SK-N-SH (cell line): ENCODE results near the gene EDN2. TPM values are rescaled to one million over a fixed set of nuclear protein-coding genes. Genes with fewer than 3 reads are reported as not detected.

ENCODE experiments used
- CTCF ChIA-PET: fragments of 300-600, 350-600 bp; formaldehyde crosslinking; extraction: SDS; loops from one replicate; lab custom pipeline; 2021; lab: Yijun Ruan, JAX
- POLR2A ChIA-PET: fragments of 350-600 bp; sonication (Branson Sonifier 250); formaldehyde crosslinking; extraction: SDS; loops from one replicate; lab custom pipeline; 2020; ENCODE audit warnings: antibody characterized with exemption, inconsistent platforms; lab: Yijun Ruan, JAX
- DNase-seq: peaks from one replicate; pipeline ENCODE4 v3.0.0; 2012
- H2AFZ ChIP-seq: fragments of 200-600 bp; sonication (generic); 2 replicates; pipeline ENCODE4 v1.8.1; 2016; ENCODE audit warnings: antibody characterized with exemption, mild to moderate bottlenecking, low read depth
- H3F3A ChIP-seq: fragments of 200-600 bp; sonication (generic); replicated peaks from 2 replicates; pipeline ENCODE3; 2016; ENCODE audit warnings: antibody characterized with exemption, mild to moderate bottlenecking; ENCODE audit not compliant: insufficient read depth
- H3K27ac ChIP-seq, 2 experiments: fragments of 200-500 bp in 1 of 2; fragments of 200-600 bp in 1 of 2; sonication (Bioruptor generic) in 1 of 2; sonication (generic), shearing (Covaris generic) in 1 of 2; 2 replicates each; pipeline versions ENCODE4 v1.5.1 to v1.6.1; 2014 to 2016; ENCODE audit warnings: low read depth in 2 of 2, inconsistent platforms in 1 of 2, low read length in 1 of 2, mild to moderate bottlenecking in 1 of 2, mixed read lengths in 1 of 2
- H3K27me3 ChIP-seq: fragments of 200-600 bp; sonication (generic), shearing (Covaris generic); 2 replicates; pipeline ENCODE4 v1.6.1; 2016; ENCODE audit warnings: mixed run types; ENCODE audit not compliant: insufficient read depth
- H3K36me3 ChIP-seq, 2 experiments: fragments of 200-500 bp in 1 of 2; fragments of 200-600 bp in 1 of 2; sonication (Bioruptor generic) in 1 of 2; sonication (generic) in 1 of 2; replicated peaks in 1 of 2; 2 replicates each; pipeline versions ENCODE3 to v1.5.1; 2014 to 2016; ENCODE audit warnings: low read length in 1 of 2, mild to moderate bottlenecking in 1 of 2; ENCODE audit not compliant: insufficient read depth in 2 of 2, control insufficient read depth in 1 of 2
- H3K4me1 ChIP-seq, 2 experiments: fragments of 200-500 bp in 1 of 2; fragments of 200-600 bp in 1 of 2; sonication (Bioruptor generic) in 1 of 2; sonication (generic), shearing (Covaris generic) in 1 of 2; 2 replicates each; pipeline versions ENCODE4 v1.5.1 to v1.6.1; 2014 to 2016; ENCODE audit warnings: low read depth in 1 of 2, low read length in 1 of 2, mixed run types in 1 of 2; ENCODE audit not compliant: insufficient read depth in 2 of 2, control insufficient read depth in 1 of 2
- H3K4me2 ChIP-seq: fragments of 200-600 bp; sonication (generic), shearing (Covaris generic); 2 replicates; pipeline ENCODE4 v1.6.1; 2017; ENCODE audit warnings: mixed run types
- H3K4me3 ChIP-seq, 2 experiments: fragments of 200-500 bp in 1 of 2; fragments of 200-600 bp in 1 of 2; sonication (Bioruptor generic) in 1 of 2; sonication (generic), shearing (Covaris generic) in 1 of 2; 2 replicates each; pipeline versions ENCODE4 v1.5.1 to v1.8.1; 2014 to 2016; ENCODE audit warnings: low read depth in 2 of 2, inconsistent platforms in 1 of 2, low read length in 1 of 2, mild to moderate bottlenecking in 1 of 2, mixed read lengths in 1 of 2, moderate library complexity in 1 of 2
- H3K79me2 ChIP-seq: fragments of 200-600 bp; sonication (generic); 2 replicates; pipeline ENCODE4 v1.8.1; 2017; ENCODE audit warnings: mild to moderate bottlenecking; ENCODE audit not compliant: insufficient read depth
- H3K9ac ChIP-seq: fragments of 200-600 bp; sonication (generic); 2 replicates; pipeline ENCODE4 v1.6.1; 2017; ENCODE audit warnings: mixed run types
- H3K9me2 ChIP-seq: fragments of 200-600 bp; sonication (generic); 2 replicates; pipeline ENCODE4 v1.6.1; 2017; ENCODE audit warnings: mixed run types
- H3K9me3 ChIP-seq: fragments of 200-600 bp; sonication (generic); 2 replicates; pipeline ENCODE4 v1.6.1; 2017; ENCODE audit warnings: mixed run types, mild to moderate bottlenecking, moderate library complexity
- H4K20me1 ChIP-seq: fragments of 200-600 bp; sonication (generic); 2 replicates; pipeline ENCODE4 v1.6.1; 2017; ENCODE audit warnings: mild to moderate bottlenecking, mixed run types; ENCODE audit not compliant: insufficient read depth
- CHD2 ChIP-seq: fragments of 150-350 bp; IDR thresholded peaks from 2 replicates; pipeline ENCODE4 v1.6.1; 2018; ENCODE audit warnings: low read length; ENCODE audit not compliant: partially characterized antibody
- CTCF ChIP-seq: fragments of 200-600 bp; sonication (generic); IDR thresholded peaks from 2 replicates; pipeline ENCODE4 v1.6.1; 2017; ENCODE audit warnings: antibody characterized with exemption, mild to moderate bottlenecking, moderate library complexity
- ELF1 ChIP-seq: IDR thresholded peaks from 2 replicates; pipeline ENCODE4 v1.4.0; 2012
- EP300 ChIP-seq, 2 experiments: IDR thresholded peaks; 2 replicates each; pipeline versions ENCODE4 v1.4.0 to v1.6.1; 2012; ENCODE audit warnings: borderline replicate concordance in 1 of 2, low read depth in 1 of 2, low read length in 1 of 2
- FOSL2 ChIP-seq: IDR thresholded peaks from 2 replicates; pipeline ENCODE4 v1.4.0; 2012; ENCODE audit warnings: low read depth, mild to moderate bottlenecking, moderate library complexity, borderline replicate concordance
- GABPA ChIP-seq: IDR thresholded peaks from 2 replicates; pipeline ENCODE4 v1.4.0; 2012; ENCODE audit warnings: low read depth, mild to moderate bottlenecking
- JUND ChIP-seq: IDR thresholded peaks from 2 replicates; pipeline ENCODE4 v1.4.0; 2012
- MAX ChIP-seq: IDR thresholded peaks from 2 replicates; pipeline ENCODE4 v1.4.0; 2012; ENCODE audit warnings: low read depth
- MEF2A ChIP-seq: IDR thresholded peaks from 2 replicates; pipeline ENCODE4 v1.4.0; 2012; ENCODE audit warnings: low read depth, borderline replicate concordance
- MXI1 ChIP-seq: IDR thresholded peaks from 2 replicates; pipeline ENCODE4 v1.6.1; 2012; ENCODE audit warnings: mild to moderate bottlenecking, low read depth, low read length, improper control_type of control experiment
- NRF1 ChIP-seq: IDR thresholded peaks from 2 replicates; pipeline ENCODE4 v1.6.1; 2012; ENCODE audit warnings: low read depth, mild to moderate bottlenecking, low read length
- POLR2AphosphoS5 ChIP-seq: IDR thresholded peaks from 2 replicates; pipeline ENCODE4 v1.6.1; 2012; ENCODE audit warnings: low read depth, low read length
- RAD21 ChIP-seq: IDR thresholded peaks from 2 replicates; pipeline ENCODE4 v1.6.1; 2012; ENCODE audit warnings: mild to moderate bottlenecking, low read length
- RCOR1 ChIP-seq: fragments of 150-350 bp; IDR thresholded peaks from 2 replicates; pipeline ENCODE4 v1.6.1; 2017; ENCODE audit warnings: antibody characterized with exemption, low read length
- RXRA ChIP-seq: IDR thresholded peaks from 2 replicates; pipeline ENCODE4 v1.4.0; 2012; ENCODE audit warnings: low read depth, mild to moderate bottlenecking, borderline replicate concordance
- TCF12 ChIP-seq: IDR thresholded peaks from 2 replicates; pipeline ENCODE4 v1.4.0; 2012
- TEAD4 ChIP-seq: IDR thresholded peaks from 2 replicates; pipeline ENCODE4 v1.4.0; 2012; ENCODE audit warnings: mild to moderate bottlenecking, borderline replicate concordance; ENCODE audit not compliant: insufficient read depth
- ZBTB33 ChIP-seq: IDR thresholded peaks from 2 replicates; pipeline ENCODE4 v1.4.0; 2012; ENCODE audit warnings: low read depth, borderline replicate concordance
- WGBS: methylation state at CpG from one replicate; pipeline ENCODE4 v1.1.6; 2017; ENCODE audit warnings: low lambda C conversion rate; 5-methylcytosine and 5-hydroxymethylcytosine counted together
- polyA plus RNA-seq, 3 experiments: library from polyadenylated mRNA; depleted of rRNA; stranded (reverse); fragments of >200 nt; gene quantifications; 2 replicates each; pipeline ENCODE4 v1.2.3, GENCODE V29; 2012

Gene EDN2
- polyA plus RNA-seq, 1 of the 3 experiments (the other 2 are of a cell fraction), result 0.97 TPM

- TF ChIP-seq GABPA (no peak), FOSL2 (no peak), JUND (no peak), CTCF (no peak)
Observed at GRCh38 chr1:41524676-41525675, 40.5 kb upstream of the EDN2 start (continued).

- Histone ChIP-seq H3K36me3 (no peaks in the 10 kb centered on the region), H3K9me3 (no peaks in the 10 kb centered on the region), H3K27me3 (no peaks in the 10 kb centered on the region), H3K9ac (no peak overlapping the region), H4K20me1 (no peaks in the 10 kb centered on the region), H2AFZ (no peak overlapping the region), H3K4me1 (peaks cover 0 to 15% of the 10 kb centered on the region in 2 experiments; a peak in 1 of 4 replicates), H3K79me2 (no peaks in the 10 kb centered on the region), H3K9me2 (no peaks in the 10 kb centered on the region), H3K27ac (no peak overlapping the region), H3K4me2 (no peak overlapping the region), H3K4me3 (no peak overlapping the region), H3F3A (no peaks in the 10 kb centered on the region)
- TF ChIP-seq GABPA, result no peak
- TF ChIP-seq RXRA, result no peak
- TF ChIP-seq EP300 (IDR thresholded peaks at IDR 0.05; ENCODE audit: borderline replicate concordance in 1 of 2, low read depth in 1 of 2, low read length in 1 of 2), result no peak
- no peak for TF ChIP-seq MAX
- TF ChIP-seq MXI1, result no peak
- TF ChIP-seq TEAD4, result no peak
- no peak for TF ChIP-seq NRF1
- TF ChIP-seq RCOR1, result no peak
- no peak for TF ChIP-seq TCF12
- no peak for TF ChIP-seq ELF1
- TF ChIP-seq CHD2, result no peak
- no peak for TF ChIP-seq POLR2AphosphoS5
- no peak for TF ChIP-seq JUND
- no peak for TF ChIP-seq MEF2A
- no peak for TF ChIP-seq RAD21
- no peak for TF ChIP-seq ZBTB33
- no peak for DNase-seq
- CTCF ChIA-PET, result interaction anchor here (0.6 to 1.9 kb wide), 3 partner anchors 7 to 15 kb away, joined by 3 to 7 read pairs (median 5); no protein-coding TSS in a partner anchor
- POLR2A ChIA-PET, result no interaction called here
- WGBS, result 89% methylated on average over 8 of the region's 9 CpGs
Observed at GRCh38 chr1:41523949-41524675, 39.6 kb upstream of the EDN2 start.
